Glutamatergic neuron (in vitro differentiated cells): ENCODE results near the gene RCAN2. TPM values are rescaled to one million over a fixed set of nuclear protein-coding genes. Genes with fewer than 3 reads are reported as not detected.
A peak's percentile ranks its signal among the peaks of the same experiment; 100 is the strongest.

Source experiments
- DNase-seq: peaks from one replicate; pipeline ENCODE4 v3.0.0; 2022
- H3K27ac Mint-ChIP-seq: one replicate; pipeline ENCODE4 v1.8.0; 2020; ENCODE audit warnings: mild to moderate bottlenecking, mixed read lengths, inconsistent platforms; ENCODE audit not compliant: unreplicated experiment
- H3K27me3 Mint-ChIP-seq: one replicate; pipeline ENCODE4 v1.8.0; 2020; ENCODE audit warnings: mild to moderate bottlenecking, moderate library complexity, mixed read lengths, inconsistent platforms; ENCODE audit not compliant: unreplicated experiment
- H3K36me3 Mint-ChIP-seq: one replicate; pipeline ENCODE4 v1.8.0; 2020; ENCODE audit warnings: mild to moderate bottlenecking, mixed read lengths, inconsistent platforms; ENCODE audit not compliant: unreplicated experiment
- H3K4me1 Mint-ChIP-seq: one replicate; pipeline ENCODE4 v1.8.0; 2020; ENCODE audit warnings: mild to moderate bottlenecking, low read depth, mixed read lengths, inconsistent platforms; ENCODE audit not compliant: unreplicated experiment
- H3K4me3 Mint-ChIP-seq: one replicate; pipeline ENCODE4 v1.8.0; 2020; ENCODE audit warnings: mild to moderate bottlenecking, mixed read lengths, inconsistent platforms; ENCODE audit not compliant: unreplicated experiment
- H3K9me3 Mint-ChIP-seq: one replicate; pipeline ENCODE4 v1.8.0; 2020; ENCODE audit warnings: mild to moderate bottlenecking, moderate library complexity, mixed read lengths, inconsistent platforms; ENCODE audit not compliant: unreplicated experiment
- total RNA-seq: library from RNA; stranded (reverse); fragmentation: NEBNext Ultra II Directional; extraction: Animal tissue kit (Norgen Biotek cat#: 25700); gene quantifications from one replicate; pipeline ENCODE4 v1.2.1, GENCODE V29; 2021; ENCODE audit not compliant: unreplicated experiment
- TF ChIP-seq, protein P1 (sequence below): fragments of 200-600 bp; sonication (generic); IDR thresholded peaks from one replicate; pipeline ENCODE4 v1.5.0; 2021; ENCODE audit not compliant: partially characterized antibody, unreplicated experiment

RCAN2 gene
- total RNA-seq, 1 donor from 2014 or later = 21.6 TPM

DNA sequence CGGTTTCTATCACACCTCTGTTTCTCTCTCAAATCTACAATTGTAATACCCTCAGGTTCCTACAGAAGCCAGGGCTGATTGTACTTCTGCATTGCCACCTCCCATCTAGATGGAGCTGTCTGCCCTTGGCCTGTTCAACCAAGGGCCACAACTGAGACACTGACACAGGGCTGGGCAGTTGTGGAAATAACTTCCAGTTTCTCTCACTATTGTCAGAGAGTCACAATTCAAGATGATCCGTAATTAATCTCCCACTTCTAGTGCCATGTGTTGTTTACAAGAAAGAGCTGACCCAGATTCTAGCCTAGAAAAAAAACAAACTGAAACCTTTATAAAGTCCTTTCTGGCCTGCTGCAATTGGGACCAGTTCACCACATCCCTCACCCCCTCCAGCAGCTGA is 22.2 kb downstream of the RCAN2 start:
- H3K27me3 Mint-ChIP-seq = no peaks in the 10 kb centered on the region
- no peak overlapping the region for H3K4me3 Mint-ChIP-seq
- peak overlapping the region; percentile 12 for H3K27ac Mint-ChIP-seq
- H3K4me1 Mint-ChIP-seq = peaks cover 15% of the 10 kb centered on the region
- TF ChIP-seq, protein P1, sequence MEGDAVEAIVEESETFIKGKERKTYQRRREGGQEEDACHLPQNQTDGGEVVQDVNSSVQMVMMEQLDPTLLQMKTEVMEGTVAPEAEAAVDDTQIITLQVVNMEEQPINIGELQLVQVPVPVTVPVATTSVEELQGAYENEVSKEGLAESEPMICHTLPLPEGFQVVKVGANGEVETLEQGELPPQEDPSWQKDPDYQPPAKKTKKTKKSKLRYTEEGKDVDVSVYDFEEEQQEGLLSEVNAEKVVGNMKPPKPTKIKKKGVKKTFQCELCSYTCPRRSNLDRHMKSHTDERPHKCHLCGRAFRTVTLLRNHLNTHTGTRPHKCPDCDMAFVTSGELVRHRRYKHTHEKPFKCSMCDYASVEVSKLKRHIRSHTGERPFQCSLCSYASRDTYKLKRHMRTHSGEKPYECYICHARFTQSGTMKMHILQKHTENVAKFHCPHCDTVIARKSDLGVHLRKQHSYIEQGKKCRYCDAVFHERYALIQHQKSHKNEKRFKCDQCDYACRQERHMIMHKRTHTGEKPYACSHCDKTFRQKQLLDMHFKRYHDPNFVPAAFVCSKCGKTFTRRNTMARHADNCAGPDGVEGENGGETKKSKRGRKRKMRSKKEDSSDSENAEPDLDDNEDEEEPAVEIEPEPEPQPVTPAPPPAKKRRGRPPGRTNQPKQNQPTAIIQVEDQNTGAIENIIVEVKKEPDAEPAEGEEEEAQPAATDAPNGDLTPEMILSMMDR = no peak
- no peaks in the 10 kb centered on the region for H3K36me3 Mint-ChIP-seq
- no peaks in the 10 kb centered on the region for H3K9me3 Mint-ChIP-seq
- no peak for DNase-seq

DNA sequence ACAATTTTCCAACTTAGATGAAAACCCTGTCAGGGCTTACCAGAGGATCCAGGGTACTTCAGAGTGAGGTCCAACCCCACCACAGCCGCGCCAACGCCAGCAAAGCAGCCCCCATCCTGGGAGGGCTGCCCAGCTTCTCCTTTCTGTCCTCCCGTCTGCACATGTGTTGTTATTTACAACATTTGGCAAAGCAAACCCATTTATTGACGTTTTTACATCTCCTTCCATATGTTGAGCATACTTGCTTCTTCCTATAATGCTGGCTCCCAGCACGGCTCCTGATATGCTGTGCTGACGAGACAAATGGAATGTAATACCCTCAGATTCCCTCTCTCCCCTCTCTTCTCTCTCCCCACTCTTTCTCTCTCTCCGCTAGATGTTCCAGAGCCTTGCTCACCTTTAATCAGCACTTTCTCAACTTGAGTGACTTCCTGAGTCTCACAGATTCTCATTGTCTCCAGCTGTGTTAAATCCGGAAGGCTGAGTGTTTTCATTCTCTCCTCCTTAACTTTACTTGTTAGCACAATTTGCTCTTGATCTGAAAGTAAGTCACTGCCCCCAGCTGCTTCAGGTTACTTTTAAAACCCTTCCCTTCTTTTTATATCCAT is 22.7 kb downstream of the RCAN2 start:
- no peak for DNase-seq
- no peaks in the 10 kb centered on the region for H3K27me3 Mint-ChIP-seq
- peak overlapping the region; percentile 12 for H3K27ac Mint-ChIP-seq
- no peaks in the 10 kb centered on the region for H3K36me3 Mint-ChIP-seq
- no peaks in the 10 kb centered on the region for H3K9me3 Mint-ChIP-seq
- H3K4me1 Mint-ChIP-seq = peaks cover 15% of the 10 kb centered on the region
- peak overlapping the region; percentile 0 for H3K4me3 Mint-ChIP-seq
- TF ChIP-seq, protein P1 = no peak

- TF ChIP-seq, protein P1 = no peak
- H3K27ac Mint-ChIP-seq = no peak overlapping the region
- no peak for DNase-seq
- no peak overlapping the region for H3K4me3 Mint-ChIP-seq
- peaks cover 15% of the 10 kb centered on the region for H3K4me1 Mint-ChIP-seq
- H3K27me3 Mint-ChIP-seq = no peaks in the 10 kb centered on the region
- H3K9me3 Mint-ChIP-seq = no peaks in the 10 kb centered on the region
- no peaks in the 10 kb centered on the region for H3K36me3 Mint-ChIP-seq
Measured at GRCh38 chr6:46466570-46466969, 24.7 kb downstream of the RCAN2 start.

DNA sequence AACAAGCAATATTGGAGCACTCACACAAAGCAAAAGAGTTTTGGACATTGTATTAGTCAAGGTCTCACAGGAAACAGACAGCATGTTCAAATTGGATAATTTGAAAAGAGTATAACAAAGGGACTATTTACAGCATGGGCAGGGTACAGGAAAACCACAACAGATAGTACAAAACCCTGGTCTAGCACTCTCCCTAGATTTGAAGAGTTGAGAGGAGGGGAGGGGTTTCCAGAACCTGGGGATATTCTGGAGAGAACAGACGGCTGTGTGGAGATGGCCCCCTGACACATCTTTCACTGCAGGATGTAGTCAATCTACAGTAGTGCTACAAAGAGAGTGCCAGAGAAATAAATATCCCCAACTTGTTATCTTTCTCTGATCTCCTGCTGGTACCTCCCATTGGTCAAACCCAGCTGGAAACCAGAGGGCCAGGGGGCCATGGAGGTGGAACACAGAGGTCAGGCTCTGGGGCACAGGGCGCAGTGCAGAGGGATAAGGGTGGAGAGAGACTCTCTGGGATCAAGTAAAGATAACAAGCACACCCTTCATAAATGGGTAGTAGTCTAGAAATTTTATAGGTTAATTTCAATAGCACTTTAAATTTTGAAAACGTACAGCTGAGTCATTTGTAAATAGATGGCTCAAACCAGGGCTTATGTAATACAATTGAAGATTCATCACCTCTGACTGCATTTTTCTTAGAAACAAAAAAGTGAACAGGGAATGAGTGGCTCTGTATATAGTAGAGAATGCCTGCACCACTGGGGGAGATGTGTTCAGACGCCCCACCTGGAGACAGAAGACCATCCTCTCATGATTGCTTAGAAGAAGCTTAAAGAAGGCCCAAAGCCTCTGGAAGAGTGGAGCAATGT is 25.7 kb downstream of the RCAN2 start:
- DNase-seq = no peak
- Mint-ChIP-seq H3K4me3 (no peak overlapping the region), H3K27me3 (no peaks in the 10 kb centered on the region), H3K9me3 (no peaks in the 10 kb centered on the region), H3K4me1 (peaks cover 15% of the 10 kb centered on the region), H3K36me3 (no peaks in the 10 kb centered on the region), H3K27ac (no peak overlapping the region)
- TF ChIP-seq, protein P1 = no peak

GRCh38 chr6:46456297-46456696 is 35.0 kb downstream of the RCAN2 start:
- TF ChIP-seq, protein P1 = no peak
- no peaks in the 10 kb centered on the region for H3K27me3 Mint-ChIP-seq
- no peaks in the 10 kb centered on the region for H3K4me1 Mint-ChIP-seq
- DNase-seq = no peak
- H3K4me3 Mint-ChIP-seq = no peak overlapping the region
- no peaks in the 10 kb centered on the region for H3K36me3 Mint-ChIP-seq
- H3K9me3 Mint-ChIP-seq = no peaks in the 10 kb centered on the region
- H3K27ac Mint-ChIP-seq = no peak overlapping the region
